ENCODE data around the gene PIK3R1.

Gene PIK3R1

DNA sequence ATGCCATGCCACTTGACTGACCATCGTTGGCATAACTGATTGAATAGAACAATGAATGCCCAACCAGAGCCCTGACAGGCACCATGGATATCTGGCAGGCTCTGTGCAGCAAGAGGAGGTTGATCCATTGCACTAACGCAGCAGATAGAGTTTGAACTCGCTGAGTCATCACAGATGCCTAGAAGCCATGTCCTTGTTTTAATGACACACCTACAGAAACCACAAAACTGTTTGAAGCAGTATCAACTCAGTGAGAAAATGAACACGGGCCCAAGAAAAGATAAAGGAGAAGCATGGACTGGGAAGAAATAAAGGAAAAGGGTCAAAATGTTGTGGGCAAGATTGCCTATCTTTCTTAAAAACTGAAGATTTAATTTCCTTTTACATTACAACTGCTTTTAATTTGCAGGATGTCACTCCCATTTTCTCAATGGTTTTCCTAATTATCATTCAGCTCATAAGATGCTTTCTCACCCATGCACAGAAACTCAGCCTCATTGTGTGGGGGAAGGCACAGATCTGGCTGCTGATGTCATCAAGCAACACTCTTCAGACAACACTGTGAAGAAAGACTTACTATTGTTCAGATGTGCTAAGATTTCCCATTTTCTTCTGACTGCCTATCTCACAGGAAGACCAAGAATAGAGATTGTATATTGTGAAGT is 129.0 kb downstream of the PIK3R1 start:
- WGBS: 95% methylated on average over 4 of the region's 4 CpGs
- H3K27ac ChIP-seq (ENCODE audit: low read depth, low read length): no peak overlapping the region
- no peaks in the 10 kb centered on the region for H3K36me3 ChIP-seq (ENCODE audit: insufficient read depth, low read length)
- H3K27me3 ChIP-seq (ENCODE audit: insufficient read depth, low read length): no peaks in the 10 kb centered on the region
- H3K4me3 ChIP-seq (ENCODE audit: low read length): no peak overlapping the region
- H3K9me3 ChIP-seq (ENCODE audit: insufficient read depth, low read depth, low read length): 0 out of 2 replicates have a peak, but pooled peaks cover 7% of the 10 kb centered on the region
- no peak overlapping the region for H3K9ac ChIP-seq (ENCODE audit: low read depth, low read length)
- H3K4me1 ChIP-seq (ENCODE audit: insufficient read depth, low read length): no peaks in the 10 kb centered on the region

- Histone ChIP-seq H3K27me3 (ENCODE audit: insufficient read depth, low read length) (no peaks in the 10 kb centered on the region), H3K27ac (ENCODE audit: low read depth, low read length) (no peak overlapping the region)
- WGBS: 100% methylated on average over 2 of the region's 3 CpGs
Measured at GRCh38 chr5:68345171-68345570, 129.6 kb downstream of the PIK3R1 start.

DNA sequence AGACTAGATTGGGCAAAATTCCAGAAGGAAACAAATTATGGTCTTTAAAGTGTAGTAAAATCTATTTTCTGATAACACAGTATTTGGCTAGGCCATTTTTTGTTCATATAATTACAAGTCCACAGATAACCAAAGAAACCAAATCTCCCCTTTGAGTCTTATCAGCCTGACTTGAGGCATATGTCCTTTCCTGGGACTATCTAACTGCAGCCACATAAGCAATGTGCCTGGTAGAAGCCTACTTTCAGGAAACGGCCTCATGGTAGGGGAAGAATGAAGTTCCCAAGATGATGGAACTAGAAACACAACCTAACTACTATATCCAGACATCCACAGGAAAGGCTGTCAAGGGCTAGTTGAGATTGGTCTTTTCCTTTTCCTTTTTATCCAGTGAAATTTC is 130.0 kb downstream of the PIK3R1 start:
- Histone ChIP-seq H3K9me3 (ENCODE audit: insufficient read depth, low read depth, low read length) (0 out of 2 replicates have a peak, but pooled peaks cover 7% of the 10 kb centered on the region), H3K4me1 (ENCODE audit: insufficient read depth, low read length) (no peaks in the 10 kb centered on the region), H3K36me3 (ENCODE audit: insufficient read depth, low read length) (no peaks in the 10 kb centered on the region), H3K9ac (ENCODE audit: low read depth, low read length) (no peak overlapping the region), H3K27ac (ENCODE audit: low read depth, low read length) (no peak overlapping the region), H3K27me3 (ENCODE audit: insufficient read depth, low read length) (no peaks in the 10 kb centered on the region), H3K4me3 (ENCODE audit: low read length) (no peak overlapping the region)
- no CpG with 5 or more reads among the region's 1 CpG for WGBS

More at GRCh38 chr5:68345171-68345570, 129.6 kb downstream of the PIK3R1 start:
- no peak overlapping the region for H3K4me3 ChIP-seq (ENCODE audit: low read length)
- H3K9ac ChIP-seq (ENCODE audit: low read depth, low read length): no peak overlapping the region
- H3K9me3 ChIP-seq (ENCODE audit: insufficient read depth, low read depth, low read length): 0 out of 2 replicates have a peak, but pooled peaks cover 7% of the 10 kb centered on the region
- H3K4me1 ChIP-seq (ENCODE audit: insufficient read depth, low read length): no peaks in the 10 kb centered on the region
- no peaks in the 10 kb centered on the region for H3K36me3 ChIP-seq (ENCODE audit: insufficient read depth, low read length)

DNA sequence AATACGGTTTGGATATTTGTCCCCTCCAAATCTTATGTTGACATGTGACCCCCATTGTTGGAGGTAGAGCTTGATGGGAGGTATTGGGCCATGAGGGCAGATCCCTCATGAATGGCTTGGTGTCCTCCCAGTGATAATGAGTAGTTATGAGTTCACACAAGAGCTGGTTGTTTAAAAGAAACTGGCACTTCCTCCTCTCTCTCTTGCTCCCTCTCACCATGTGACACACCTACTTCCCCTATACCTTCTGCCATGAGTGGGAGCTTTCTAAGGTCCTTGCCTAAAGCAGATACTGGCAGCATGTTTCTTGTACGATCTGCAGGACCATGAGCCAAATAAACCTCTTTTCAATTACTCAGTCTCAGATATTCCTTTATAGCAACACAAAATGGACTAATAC is 132.0 kb downstream of the PIK3R1 start:
- Histone ChIP-seq H3K4me1 (ENCODE audit: insufficient read depth, low read length) (no peaks in the 10 kb centered on the region), H3K9ac (ENCODE audit: low read depth, low read length) (no peak overlapping the region), H3K9me3 (ENCODE audit: insufficient read depth, low read depth, low read length) (0 out of 2 replicates have a peak, but pooled peaks cover 7% of the 10 kb centered on the region), H3K27ac (ENCODE audit: low read depth, low read length) (no peak overlapping the region), H3K27me3 (ENCODE audit: insufficient read depth, low read length) (no peaks in the 10 kb centered on the region), H3K36me3 (ENCODE audit: insufficient read depth, low read length) (no peaks in the 10 kb centered on the region), H3K4me3 (ENCODE audit: low read length) (no peak overlapping the region)
- WGBS: 92% methylated on average over 2 of the region's 2 CpGs

DNA sequence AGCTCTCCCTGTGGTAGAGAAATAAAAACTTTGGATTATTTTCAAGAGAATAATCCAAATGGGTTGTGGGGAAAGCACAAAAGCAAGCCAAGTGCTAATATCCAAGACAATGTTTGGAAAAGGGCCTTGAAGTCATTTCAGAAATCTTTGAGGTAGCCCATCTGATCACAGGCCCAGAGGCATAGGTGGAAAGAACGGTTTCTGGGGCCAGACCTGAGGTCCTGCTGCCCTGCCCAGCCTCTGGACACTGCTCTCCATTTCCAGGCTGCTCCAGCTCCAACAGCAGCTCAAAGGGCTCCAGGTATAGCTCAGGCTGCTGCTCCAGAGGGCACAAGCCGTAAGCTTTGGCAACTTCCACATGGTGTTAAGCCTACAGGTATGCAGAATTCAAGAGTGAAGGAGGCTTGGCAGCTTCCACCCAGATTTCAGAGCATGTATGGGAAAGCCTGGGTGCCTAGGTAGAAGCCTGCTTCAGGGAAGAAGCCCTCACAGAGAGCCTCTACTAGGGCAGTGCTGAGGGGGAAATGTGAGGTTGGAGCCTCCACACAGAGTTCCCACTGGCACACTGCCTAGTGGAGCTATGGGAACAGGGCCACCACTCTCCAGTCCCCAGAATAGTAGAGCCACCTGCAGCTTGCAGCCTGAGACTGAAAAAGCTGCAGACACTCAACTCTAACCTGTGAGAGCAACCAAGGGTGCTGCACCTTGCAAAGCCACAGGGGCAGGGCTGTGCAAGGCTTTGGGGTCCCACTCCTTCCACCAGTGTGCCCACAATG is 133.1 kb downstream of the PIK3R1 start:
- 98% methylated on average over 2 of the region's 2 CpGs for WGBS

GRCh38 chr5:68350176-68350575 is 134.6 kb downstream of the PIK3R1 start:
- whole genome bisulfite sequencing: 92% methylated on average over 4 of the region's 4 CpGs
- Histone ChIP-seq H3K4me1 (ENCODE audit: insufficient read depth, low read length) (no peaks in the 10 kb centered on the region), H3K27me3 (ENCODE audit: insufficient read depth, low read length) (no peaks in the 10 kb centered on the region)

More for the DNA sequence above, 133.1 kb downstream of the PIK3R1 start:
- Histone ChIP-seq H3K36me3 (ENCODE audit: insufficient read depth, low read length) (no peaks in the 10 kb centered on the region), H3K27ac (ENCODE audit: low read depth, low read length) (no peak overlapping the region), H3K4me3 (ENCODE audit: low read length) (no peak overlapping the region), H3K27me3 (ENCODE audit: insufficient read depth, low read length) (no peaks in the 10 kb centered on the region), H3K9me3 (ENCODE audit: insufficient read depth, low read depth, low read length) (0 out of 2 replicates have a peak, but pooled peaks cover 7% of the 10 kb centered on the region), H3K9ac (ENCODE audit: low read depth, low read length) (no peak overlapping the region), H3K4me1 (ENCODE audit: insufficient read depth, low read length) (no peaks in the 10 kb centered on the region)

More at GRCh38 chr5:68350176-68350575, 134.6 kb downstream of the PIK3R1 start:
- Histone ChIP-seq H3K27ac (ENCODE audit: low read depth, low read length) (no peak overlapping the region), H3K36me3 (ENCODE audit: insufficient read depth, low read length) (no peaks in the 10 kb centered on the region), H3K4me3 (ENCODE audit: low read length) (no peak overlapping the region), H3K9me3 (ENCODE audit: insufficient read depth, low read depth, low read length) (0 out of 2 replicates have a peak, but pooled peaks cover 7% of the 10 kb centered on the region), H3K9ac (ENCODE audit: low read depth, low read length) (no peak overlapping the region)
